Measurements from ENCODE around the gene EIPR1.
"Not testable (repeated sequence)": the region's sequence is repeated elsewhere in the genome, so short reads cannot be mapped to it uniquely, and the experiment has no call there.

Gene EIPR1

GRCh38 chr2:3302751-3303582, 74.7 kb downstream of the EIPR1 start:
- no peak for DNase-seq

GRCh38 chr2:3302421-3302750, 75.2 kb downstream of the EIPR1 start:
- DNase-seq = no peak

DNA sequence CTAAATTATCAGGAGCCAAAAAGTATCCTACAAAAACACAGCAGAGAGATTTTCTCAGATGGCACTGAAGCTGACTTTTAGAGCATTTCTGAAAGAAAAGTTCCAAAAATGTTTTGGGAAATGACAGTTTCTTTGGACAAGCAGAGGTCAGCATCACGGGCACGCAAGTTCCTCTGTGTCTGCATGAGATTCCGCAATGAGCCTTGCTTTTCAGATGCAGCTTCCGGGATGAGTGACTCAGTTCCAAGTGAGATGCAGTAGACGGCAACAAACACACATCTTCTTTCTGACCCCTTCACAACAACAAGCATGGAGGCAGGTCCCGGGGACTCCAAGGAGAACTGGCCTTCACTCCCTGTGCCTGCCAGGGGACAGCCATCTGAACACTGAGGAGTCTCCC, 76.6 kb downstream of the EIPR1 start:
- DNase-seq = no peak

GRCh38 chr2:3300224-3300995, 77.2 kb downstream of the EIPR1 start:
- no peak for DNase-seq

GRCh38 chr2:3299703-3300102, 77.9 kb downstream of the EIPR1 start:
- no peak for DNase-seq

DNA sequence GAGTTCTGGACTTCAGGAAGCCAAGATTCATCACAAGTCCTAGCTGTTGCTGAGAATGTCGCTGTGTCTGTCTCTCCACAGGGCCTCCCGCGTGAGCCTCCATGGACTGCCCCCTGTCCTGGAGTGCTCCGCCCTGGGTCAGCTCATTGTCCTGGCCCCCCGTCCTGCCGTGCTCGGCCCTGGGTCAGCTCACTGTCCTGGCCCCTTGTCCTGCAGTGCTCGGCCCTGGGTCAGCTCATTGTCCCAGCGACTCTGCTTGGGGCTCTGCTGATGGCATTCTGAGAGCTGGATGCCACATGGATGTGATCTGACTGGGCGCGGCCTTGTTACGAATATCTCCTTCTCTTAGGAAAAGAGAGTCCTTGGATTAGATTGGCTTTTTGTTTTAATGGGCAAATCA, 78.5 kb downstream of the EIPR1 start:
- DNase-seq = no peak

- DNase-seq = no peak
Measured at GRCh38 chr2:3298191-3298590, 79.4 kb downstream of the EIPR1 start.

DNA sequence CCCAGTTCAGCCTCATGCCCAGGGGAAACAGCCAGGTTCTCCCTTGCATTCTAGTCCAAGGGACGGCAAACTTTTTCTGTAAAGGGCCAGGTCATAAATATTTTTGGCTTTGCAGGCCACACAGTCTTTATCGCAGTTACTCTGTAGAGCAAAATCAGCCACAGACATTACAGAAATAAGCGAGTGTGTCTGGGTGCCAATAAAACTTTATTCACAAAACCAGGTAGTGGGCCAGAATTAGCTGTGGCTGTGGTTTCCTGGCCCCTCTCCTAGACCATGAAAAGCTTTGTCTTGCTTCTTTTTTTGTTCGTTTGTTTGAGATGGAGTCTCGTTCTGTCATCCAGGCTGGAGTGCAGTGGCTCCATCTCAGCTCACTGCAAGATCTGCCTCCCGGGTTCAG, 80.1 kb downstream of the EIPR1 start:
- no peak for DNase-seq

- DNase-seq = no peak
Measured at GRCh38 chr2:3296182-3296972, 81.2 kb downstream of the EIPR1 start.

DNA sequence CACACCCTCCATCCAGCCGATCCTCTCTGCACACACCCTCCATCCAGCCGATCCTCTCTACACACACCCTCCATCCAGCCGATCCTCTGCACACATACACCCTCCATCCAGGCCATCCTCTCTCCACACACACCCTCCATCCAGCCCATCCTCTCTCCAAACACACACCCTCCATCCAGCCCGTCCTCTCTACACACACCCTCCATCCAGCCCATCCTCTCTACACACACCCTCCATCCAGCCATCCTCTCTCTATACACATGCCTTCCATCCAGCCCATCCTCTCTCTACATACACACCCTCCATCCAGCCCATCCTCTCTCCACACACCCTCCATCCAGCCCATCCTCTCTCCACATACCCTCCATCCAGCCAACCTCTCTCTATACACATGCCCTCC, 83.1 kb downstream of the EIPR1 start:
- no peak for DNase-seq

GRCh38 chr2:3294069-3294468, 83.5 kb downstream of the EIPR1 start:
- no peak for DNase-seq

- no peak for DNase-seq
Measured at GRCh38 chr2:3293221-3293620, 84.4 kb downstream of the EIPR1 start.

- DNase-seq = no peak
Measured at GRCh38 chr2:3292416-3292815, 85.2 kb downstream of the EIPR1 start.

DNA sequence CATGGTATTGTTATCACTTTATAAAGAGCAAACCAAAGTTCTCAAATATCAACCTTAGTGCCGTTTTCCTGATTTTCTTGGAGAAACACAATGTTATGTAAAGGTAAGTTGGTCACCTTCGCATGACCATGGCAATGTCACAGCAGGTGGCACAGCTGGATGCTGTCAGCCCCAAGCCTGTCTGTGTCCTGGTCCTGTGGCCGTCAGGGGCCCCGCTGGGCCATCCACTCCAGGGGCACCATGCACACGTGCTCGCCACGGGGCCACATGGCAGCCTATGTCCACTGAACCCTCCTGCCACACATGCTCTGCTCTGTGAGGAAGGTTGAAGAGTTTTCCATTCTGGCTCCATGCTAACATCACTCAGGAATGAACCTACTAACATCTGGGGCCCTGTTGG, 85.9 kb downstream of the EIPR1 start:
- no peak for DNase-seq

DNA sequence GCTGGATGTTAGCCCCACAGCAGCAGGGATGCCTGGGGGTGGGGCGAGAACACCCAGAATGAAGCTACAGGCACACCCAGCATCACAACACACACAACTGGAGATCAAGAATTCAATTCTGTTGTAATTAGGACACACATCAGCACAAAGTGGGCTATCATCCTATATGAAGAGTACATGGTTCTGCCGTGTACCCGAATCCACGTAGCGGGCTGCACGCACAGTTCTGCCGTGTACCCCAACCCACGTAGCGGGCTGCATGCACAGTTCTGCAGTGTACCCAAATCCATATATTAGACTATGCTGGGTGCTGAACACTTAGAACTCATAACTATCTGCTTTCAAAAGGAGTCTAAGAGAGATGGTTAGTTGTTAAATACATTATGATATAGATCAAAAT, 86.5 kb downstream of the EIPR1 start:
- no peak for DNase-seq

- DNase-seq = no peak
Measured at GRCh38 chr2:3290655-3291054, 87.0 kb downstream of the EIPR1 start.

- no peak for DNase-seq
Measured at GRCh38 chr2:3289971-3290370, 87.6 kb downstream of the EIPR1 start.

DNA sequence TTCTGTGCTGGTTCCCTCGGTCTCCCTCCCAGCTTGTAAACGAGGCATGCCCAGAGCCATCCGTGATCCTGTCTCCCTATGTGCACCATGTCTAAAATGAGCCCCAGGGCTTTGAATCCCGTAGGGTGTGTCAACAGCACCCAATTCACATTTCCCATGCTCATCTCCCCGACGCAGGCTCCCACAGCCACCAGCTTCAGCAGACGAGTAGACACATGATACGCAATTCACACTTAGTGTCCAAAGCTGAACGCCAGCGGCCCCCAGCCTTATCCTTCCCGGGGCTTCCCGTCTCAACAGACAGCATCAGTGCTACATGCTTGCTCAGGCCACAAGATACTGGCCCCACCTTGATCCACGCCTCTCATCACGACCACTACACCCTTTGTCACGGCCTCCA, 88.1 kb downstream of the EIPR1 start:
- DNase-seq = no peak

GRCh38 chr2:3289171-3289515, 88.5 kb downstream of the EIPR1 start:
- DNase-seq = no peak

GRCh38 chr2:3288470-3289170, 89.0 kb downstream of the EIPR1 start:
- no peak for DNase-seq

DNA sequence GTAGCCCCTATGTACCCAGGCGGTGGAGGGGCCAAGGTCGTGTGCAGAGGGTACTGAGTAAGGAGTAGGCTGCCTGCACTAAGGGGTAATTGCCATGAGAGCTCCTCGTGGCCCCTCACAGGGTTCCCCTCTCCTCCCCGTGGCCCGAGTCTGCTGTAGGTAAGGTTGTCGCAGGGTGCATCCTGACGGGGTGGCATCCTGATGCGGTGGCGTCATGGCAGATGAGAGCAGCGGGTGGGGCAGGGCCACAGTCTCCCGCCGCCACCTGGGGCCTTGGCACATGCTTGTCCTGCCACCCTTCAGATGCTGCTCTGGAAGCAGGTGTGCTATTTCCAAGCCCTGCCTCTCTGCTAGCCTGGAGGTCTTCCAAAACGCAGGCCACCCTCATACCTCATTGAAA, 89.7 kb downstream of the EIPR1 start:
- DNase-seq = no peak

- DNase-seq = not testable (repeated sequence)
Measured at GRCh38 chr2:3286646-3287036, 91.0 kb downstream of the EIPR1 start.

All from NCI-H1105 treated with DMSO at 0.1 percent for 48 hours (cell line).